ENCODE measurements around the gene KDM2A.

DNA sequence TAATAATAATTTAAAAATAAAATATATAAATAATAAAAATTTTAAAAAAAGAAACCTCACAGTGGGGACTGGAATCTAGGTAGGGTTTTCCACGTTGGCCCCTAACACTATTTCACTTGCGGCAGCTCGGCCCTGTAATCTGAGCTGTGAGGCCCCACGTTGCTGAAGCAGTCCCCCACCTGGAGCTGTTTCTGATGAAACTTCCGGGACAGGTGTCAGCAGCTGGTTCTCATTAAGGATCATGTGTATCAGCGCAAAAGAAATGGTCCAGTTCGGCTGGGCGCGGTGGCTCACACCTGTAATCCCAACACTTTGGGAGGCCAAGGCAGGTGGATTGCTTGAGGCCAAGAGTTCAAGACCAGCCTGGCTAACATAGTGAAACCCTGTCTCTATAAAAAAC is 45.2 kb upstream of the KDM2A start:
- TF ChIP-seq POLR2A (IDR thresholded peaks at IDR 0.05; ENCODE audit: extremely low read depth, insufficient read length) (no peak), MYC (IDR thresholded peaks at IDR 0.05; ENCODE audit: low read depth, low read length) (no peak)
- TF ChIP-seq, protein P1, sequence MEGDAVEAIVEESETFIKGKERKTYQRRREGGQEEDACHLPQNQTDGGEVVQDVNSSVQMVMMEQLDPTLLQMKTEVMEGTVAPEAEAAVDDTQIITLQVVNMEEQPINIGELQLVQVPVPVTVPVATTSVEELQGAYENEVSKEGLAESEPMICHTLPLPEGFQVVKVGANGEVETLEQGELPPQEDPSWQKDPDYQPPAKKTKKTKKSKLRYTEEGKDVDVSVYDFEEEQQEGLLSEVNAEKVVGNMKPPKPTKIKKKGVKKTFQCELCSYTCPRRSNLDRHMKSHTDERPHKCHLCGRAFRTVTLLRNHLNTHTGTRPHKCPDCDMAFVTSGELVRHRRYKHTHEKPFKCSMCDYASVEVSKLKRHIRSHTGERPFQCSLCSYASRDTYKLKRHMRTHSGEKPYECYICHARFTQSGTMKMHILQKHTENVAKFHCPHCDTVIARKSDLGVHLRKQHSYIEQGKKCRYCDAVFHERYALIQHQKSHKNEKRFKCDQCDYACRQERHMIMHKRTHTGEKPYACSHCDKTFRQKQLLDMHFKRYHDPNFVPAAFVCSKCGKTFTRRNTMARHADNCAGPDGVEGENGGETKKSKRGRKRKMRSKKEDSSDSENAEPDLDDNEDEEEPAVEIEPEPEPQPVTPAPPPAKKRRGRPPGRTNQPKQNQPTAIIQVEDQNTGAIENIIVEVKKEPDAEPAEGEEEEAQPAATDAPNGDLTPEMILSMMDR (IDR thresholded peaks at IDR 0.05; ENCODE audit: low read depth, low read length): no peak
- TF ChIP-seq, protein P2, sequence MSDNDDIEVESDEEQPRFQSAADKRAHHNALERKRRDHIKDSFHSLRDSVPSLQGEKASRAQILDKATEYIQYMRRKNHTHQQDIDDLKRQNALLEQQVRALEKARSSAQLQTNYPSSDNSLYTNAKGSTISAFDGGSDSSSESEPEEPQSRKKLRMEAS (IDR thresholded peaks at IDR 0.05; ENCODE audit: low read depth, low read length): no peak

Data from NB4 (cell line).